H9 (cell line): ENCODE measurements around the gene CHST14. TPM values are rescaled to one million over a fixed set of nuclear protein-coding genes. Genes with fewer than 3 reads are reported as not detected.

ENCODE experiments used
- DNase-seq: peaks from one replicate; pipeline ENCODE4 v3.0.0-alpha.2; 2017
- H2AFZ ChIP-seq: one replicate; pipeline ENCODE4 v1.6.1; 2013; ENCODE audit warnings: mild to moderate bottlenecking, low read length, control low read depth, moderate library complexity
- H2AK5ac ChIP-seq: 2 replicates; pipeline ENCODE4 v1.6.1; 2013; ENCODE audit warnings: low read length, control low read depth, mixed read lengths; ENCODE audit not compliant: insufficient read length
- H2BK120ac ChIP-seq: one replicate; pipeline ENCODE4 v1.6.1; 2013; ENCODE audit warnings: low read depth, mild to moderate bottlenecking, low read length, control low read depth, inconsistent platforms; ENCODE audit not compliant: poor library complexity, severe bottlenecking
- H2BK12ac ChIP-seq: 2 replicates; pipeline ENCODE4 v1.6.1; 2013; ENCODE audit warnings: low read length, control low read depth, mixed read lengths, low read depth; ENCODE audit not compliant: insufficient read length
- H2BK15ac ChIP-seq: 2 replicates; pipeline ENCODE4 v1.6.1; 2013; ENCODE audit warnings: low read depth, low read length, control low read depth
- H2BK20ac ChIP-seq: one replicate; pipeline ENCODE4 v1.6.1; 2013; ENCODE audit warnings: low read depth, mild to moderate bottlenecking, low read length, control low read depth, inconsistent platforms; ENCODE audit not compliant: poor library complexity, severe bottlenecking
- H2BK5ac ChIP-seq: 2 replicates; pipeline ENCODE4 v1.6.1; 2013; ENCODE audit warnings: low read length, control low read depth, mixed read lengths; ENCODE audit not compliant: insufficient read length
- H3K14ac ChIP-seq: 2 replicates; pipeline ENCODE4 v1.6.1; 2013; ENCODE audit warnings: low read length, control low read depth; ENCODE audit not compliant: insufficient read depth
- H3K18ac ChIP-seq: 2 replicates; pipeline ENCODE4 v1.6.1; 2013; ENCODE audit warnings: low read depth, mild to moderate bottlenecking, mixed read lengths, low read length, control low read depth; ENCODE audit not compliant: insufficient read length
- H3K23ac ChIP-seq: 2 replicates; pipeline ENCODE4 v1.6.1; 2013; ENCODE audit warnings: low read length, control low read depth, mixed read lengths, low read depth; ENCODE audit not compliant: insufficient read length
- H3K23me2 ChIP-seq: 2 replicates; pipeline ENCODE4 v1.6.1; 2013; ENCODE audit warnings: low read depth, mild to moderate bottlenecking, mixed read lengths, low read length, control low read depth; ENCODE audit not compliant: insufficient read length, poor library complexity, severe bottlenecking
- H3K27ac ChIP-seq: 2 replicates; pipeline ENCODE4 v1.5.1; 2013; ENCODE audit warnings: low read length, control low read depth, mixed read lengths, low read depth; ENCODE audit not compliant: insufficient read length
- H3K27me3 ChIP-seq: 2 replicates; pipeline ENCODE4 v1.6.1; 2013; ENCODE audit warnings: low read length, control low read depth, inconsistent platforms; ENCODE audit not compliant: insufficient read depth
- H3K4ac ChIP-seq: 2 replicates; pipeline ENCODE4 v1.6.1; 2013; ENCODE audit warnings: low read depth, mild to moderate bottlenecking, control low read depth, inconsistent platforms, low read length, moderate library complexity
- H3K4me1 ChIP-seq: 2 replicates; pipeline ENCODE4 v1.6.1; 2013; ENCODE audit warnings: low read length, control low read depth, inconsistent platforms; ENCODE audit not compliant: insufficient read depth
- H3K4me2 ChIP-seq: 2 replicates; pipeline ENCODE4 v1.6.1; 2013; ENCODE audit warnings: low read length, control low read depth, mixed read lengths; ENCODE audit not compliant: insufficient read length, insufficient read depth
- H3K56ac ChIP-seq: 2 replicates; pipeline ENCODE4 v1.6.1; 2013; ENCODE audit warnings: low read depth, mild to moderate bottlenecking, mixed read lengths, low read length, control low read depth; ENCODE audit not compliant: insufficient read length
- H3K79me1 ChIP-seq: 2 replicates; pipeline ENCODE4 v1.6.1; 2013; ENCODE audit warnings: low read depth, mild to moderate bottlenecking, moderate library complexity, low read length, control low read depth, inconsistent platforms; ENCODE audit not compliant: insufficient read depth, poor library complexity, severe bottlenecking
- H3K79me2 ChIP-seq: 2 replicates; pipeline ENCODE4 v1.6.1; 2013; ENCODE audit warnings: low read length, control low read depth, inconsistent platforms; ENCODE audit not compliant: insufficient read depth
- H3K9ac ChIP-seq: 2 replicates; pipeline ENCODE4 v1.6.1; 2013; ENCODE audit warnings: low read length, control low read depth, mixed read lengths; ENCODE audit not compliant: insufficient read length; ENCODE audit errors: extremely low read depth
- H3K9me3 ChIP-seq: one replicate; pipeline ENCODE4 v1.6.1; 2013; ENCODE audit warnings: low read depth, low read length, inconsistent platforms; ENCODE audit not compliant: control insufficient read depth
- H3T11ph ChIP-seq: one replicate; pipeline ENCODE4 v1.6.1; 2013; ENCODE audit warnings: mild to moderate bottlenecking, low read length, control low read depth, inconsistent platforms
- H4K20me1 ChIP-seq: one replicate; pipeline ENCODE4 v1.6.1; 2013; ENCODE audit not compliant: control insufficient read depth, insufficient read length, insufficient read depth
- H4K5ac ChIP-seq: 2 replicates; pipeline ENCODE4 v1.6.1; 2013; ENCODE audit warnings: low read depth, mild to moderate bottlenecking, mixed read lengths, low read length, control low read depth; ENCODE audit not compliant: insufficient read length
- H4K8ac ChIP-seq: replicated peaks from 2 replicates; pipeline ENCODE4 v1.6.1; 2013; ENCODE audit warnings: low read length, control low read depth, mixed read lengths, low read depth; ENCODE audit not compliant: insufficient read length
- H4K91ac ChIP-seq: 2 replicates; pipeline ENCODE4 v1.6.1; 2013; ENCODE audit warnings: low read depth, mild to moderate bottlenecking, moderate library complexity, mixed read lengths, low read length, control low read depth; ENCODE audit not compliant: insufficient read length
- H3K27ac Mint-ChIP-seq, 3 experiments: 2 replicates in 2 of 3; 3 replicates in 1 of 3; pipeline ENCODE4 v1.8.0; 2020 to 2021; ENCODE audit warnings: mixed read lengths in 3 of 3, mild to moderate bottlenecking in 1 of 3, moderate library complexity in 1 of 3
- H3K27me3 Mint-ChIP-seq: 2 replicates; pipeline ENCODE4 v1.8.0; 2021; ENCODE audit warnings: low read depth, mild to moderate bottlenecking, moderate library complexity, mixed read lengths
- H3K36me3 Mint-ChIP-seq, 3 experiments: 2 replicates in 2 of 3; 3 replicates in 1 of 3; pipeline ENCODE4 v1.8.0; 2020 to 2021; ENCODE audit warnings: low read depth in 3 of 3, mixed read lengths in 3 of 3; ENCODE audit not compliant: insufficient read depth in 1 of 3
- H3K4me1 Mint-ChIP-seq, 2 experiments: 2 replicates each; pipeline ENCODE4 v1.8.0; 2020; ENCODE audit warnings: mixed read lengths in 2 of 2
- H3K4me3 Mint-ChIP-seq, 2 experiments: 2 replicates in 1 of 2; 3 replicates in 1 of 2; pipeline ENCODE4 v1.8.0; 2020 to 2021; ENCODE audit warnings: mild to moderate bottlenecking in 2 of 2, mixed read lengths in 2 of 2, moderate library complexity in 1 of 2
- H3K9me3 Mint-ChIP-seq, 2 experiments: 2 replicates in 1 of 2; 3 replicates in 1 of 2; pipeline ENCODE4 v1.8.0; 2020; ENCODE audit warnings: mild to moderate bottlenecking in 2 of 2, mixed read lengths in 2 of 2, moderate library complexity in 1 of 2
- WGBS: extraction: QIAGEN DNeasy Blood & Tissue Kit; methylation state at CpG from one replicate; pipeline ENCODE4 v1.1.7; 2013; ENCODE audit warnings: missing lambda C conversion rate, low lambda C conversion rate, mixed read lengths; ENCODE audit not compliant: insufficient read length; ENCODE audit errors: extremely low coverage; 5-methylcytosine and 5-hydroxymethylcytosine counted together
- total RNA-seq: library from RNA; stranded (reverse); gene quantifications from 2 replicates; pipeline ENCODE4 v1.2.1, GENCODE V29; 2021
- TF ChIP-seq, protein P1 (sequence below): fragments of 200-600 bp; sonication (generic); conservative IDR thresholded peaks from 3 replicates; pipeline ENCODE4 v1.8.0; 2021; ENCODE audit warnings: antibody characterized with exemption, mild to moderate bottlenecking

CHST14 gene
- total RNA-seq, 1 experiment from 2014 or later, result 25.7 TPM

- Histone ChIP-seq H3K4ac (no peak overlapping the region), H3K4me2 (peak overlapping the region; percentile 51), H3K56ac (no peak overlapping the region), H2BK12ac (no peak overlapping the region), H4K20me1 (no peaks in the 10 kb centered on the region), H2BK20ac (no peak overlapping the region), H2AFZ (no peak overlapping the region), H2AK5ac (no peak overlapping the region), H3K9ac (no peak overlapping the region), H2BK120ac (no peak overlapping the region), H2BK5ac (no peak overlapping the region), H4K5ac (no peak overlapping the region), H3K14ac (no peak overlapping the region), H3K79me1 (no peaks in the 10 kb centered on the region), H3K79me2 (no peaks in the 10 kb centered on the region), H3K18ac (no peak overlapping the region), H3K9me3 (no peaks in the 10 kb centered on the region), H4K8ac (no peak overlapping the region), H4K91ac (no peak overlapping the region), H3T11ph (no peak overlapping the region), H2BK15ac (no peak overlapping the region), H3K4me1 (no peaks in the 10 kb centered on the region), H3K23ac (no peak overlapping the region), H3K23me2 (peaks cover 7% of the 10 kb centered on the region), H3K27ac (no peak overlapping the region), H3K27me3 (peaks cover 12% of the 10 kb centered on the region; the same call in 1 of the 2 replicates)
- no CpG with 5 or more reads among the region's 2 CpGs for WGBS
- H3K4me1 Mint-ChIP-seq, result peaks cover 12 to 14% of the 10 kb centered on the region in 2 experiments
- no peaks in the 10 kb centered on the region for H3K36me3 Mint-ChIP-seq
- DNase-seq, result no peak
- no peaks in the 10 kb centered on the region for H3K9me3 Mint-ChIP-seq
- peaks cover 66% of the 10 kb centered on the region for H3K27me3 Mint-ChIP-seq
- peak overlapping the region in 1 of 3 experiments; percentile 0; a peak in 1 of 7 replicates for H3K27ac Mint-ChIP-seq
- peak overlapping the region; percentile 57 to 61 for H3K4me3 Mint-ChIP-seq
- TF ChIP-seq, protein P1, sequence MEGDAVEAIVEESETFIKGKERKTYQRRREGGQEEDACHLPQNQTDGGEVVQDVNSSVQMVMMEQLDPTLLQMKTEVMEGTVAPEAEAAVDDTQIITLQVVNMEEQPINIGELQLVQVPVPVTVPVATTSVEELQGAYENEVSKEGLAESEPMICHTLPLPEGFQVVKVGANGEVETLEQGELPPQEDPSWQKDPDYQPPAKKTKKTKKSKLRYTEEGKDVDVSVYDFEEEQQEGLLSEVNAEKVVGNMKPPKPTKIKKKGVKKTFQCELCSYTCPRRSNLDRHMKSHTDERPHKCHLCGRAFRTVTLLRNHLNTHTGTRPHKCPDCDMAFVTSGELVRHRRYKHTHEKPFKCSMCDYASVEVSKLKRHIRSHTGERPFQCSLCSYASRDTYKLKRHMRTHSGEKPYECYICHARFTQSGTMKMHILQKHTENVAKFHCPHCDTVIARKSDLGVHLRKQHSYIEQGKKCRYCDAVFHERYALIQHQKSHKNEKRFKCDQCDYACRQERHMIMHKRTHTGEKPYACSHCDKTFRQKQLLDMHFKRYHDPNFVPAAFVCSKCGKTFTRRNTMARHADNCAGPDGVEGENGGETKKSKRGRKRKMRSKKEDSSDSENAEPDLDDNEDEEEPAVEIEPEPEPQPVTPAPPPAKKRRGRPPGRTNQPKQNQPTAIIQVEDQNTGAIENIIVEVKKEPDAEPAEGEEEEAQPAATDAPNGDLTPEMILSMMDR, result no peak
These were observed 41.7 kb downstream of the CHST14 start for GRCh38 chr15:40512440-40512839.
